K562 (cell line): ENCODE measurements around the gene ADCY9. TPM values are rescaled to one million over a fixed set of nuclear protein-coding genes. Genes with fewer than 3 reads are reported as not detected.

Experiments used
- CHAMP1 ChIP-seq: fragments of 450-650 bp; IDR thresholded peaks from 2 replicates; pipeline ENCODE4 v1.6.1; 2016; ENCODE audit warnings: mild to moderate bottlenecking
- NRF1 ChIP-seq, 2 experiments: fragments of 450-650 bp; IDR thresholded peaks in 1 of 2; conservative IDR thresholded peaks in 1 of 2; 2 replicates each; pipeline ENCODE4 v1.6.1; 2014; ENCODE audit warnings: mild to moderate bottlenecking in 2 of 2
- RBFOX2 ChIP-seq: fragments of 200-400 bp; formaldehyde crosslinking; IDR thresholded peaks from 2 replicates; pipeline ENCODE4 v1.6.1; 2017; ENCODE audit warnings: low read depth, mild to moderate bottlenecking, low read length, moderate library complexity
- polyA plus RNA-seq, 8 experiments: library from polyadenylated mRNA; depleted of rRNA in 4 of 8; stranded (reverse) in 5 of 8; unstranded in 3 of 8; fragments of >200 nt; fragmentation: Nextera tagmentation in 2 of 8; fragmentation: Illumina TruSeq in 1 of 8; extraction: Ambion mirVana in 2 of 8; extraction: Trizol in 1 of 8; gene quantifications; 2 replicates each; pipeline versions ENCODE4 v1.2.1 to v1.2.3, GENCODE V29; 2011 to 2014; ENCODE audit warnings: inconsistent platforms in 1 of 8, missing spikeins in 1 of 8
- total RNA-seq, 7 experiments: library from RNA; depleted of rRNA in 6 of 7; stranded (reverse); fragments of >200 nt in 6 of 7; fragmentation: Illumina TruSeq in 2 of 7; extraction: Trizol in 2 of 7; gene quantifications; 2 replicates each; pipeline versions ENCODE4 v1.2.1 to v1.2.3, GENCODE V29; 2011 to 2021; ENCODE audit warnings: low replicate concordance in 1 of 7
- TF ChIP-seq, protein P1 (sequence below), 3 experiments: fragments of 200-800 bp in 1 of 3; fragments of 250-450 bp in 1 of 3; fragments of 450-650 bp in 1 of 3; sonication (Bioruptor Pico) in 1 of 3; sonication (Bioruptor generic) in 1 of 3; formaldehyde crosslinking in 1 of 3; IDR thresholded peaks; 2 replicates each; pipeline versions ENCODE4 v1.6.1 to v1.8.0; 2016 to 2022; ENCODE audit warnings: mild to moderate bottlenecking in 2 of 3, missing genetic modification characterization in 2 of 3, missing compliant biosample characterization in 1 of 3, moderate library complexity in 1 of 3
- TF ChIP-seq, protein P2 (sequence below): fragments of 450-650 bp; IDR thresholded peaks from 2 replicates; pipeline ENCODE4 v1.6.1; 2017; ENCODE audit warnings: mild to moderate bottlenecking, moderate library complexity

ADCY9 gene
- total and polyA plus RNA-seq, 9 of the 15 experiments (the other 6 are each of a cell fraction or from before 2014, with no cell fraction given): 0.03 to 0.29 (median 0.17) TPM

DNA sequence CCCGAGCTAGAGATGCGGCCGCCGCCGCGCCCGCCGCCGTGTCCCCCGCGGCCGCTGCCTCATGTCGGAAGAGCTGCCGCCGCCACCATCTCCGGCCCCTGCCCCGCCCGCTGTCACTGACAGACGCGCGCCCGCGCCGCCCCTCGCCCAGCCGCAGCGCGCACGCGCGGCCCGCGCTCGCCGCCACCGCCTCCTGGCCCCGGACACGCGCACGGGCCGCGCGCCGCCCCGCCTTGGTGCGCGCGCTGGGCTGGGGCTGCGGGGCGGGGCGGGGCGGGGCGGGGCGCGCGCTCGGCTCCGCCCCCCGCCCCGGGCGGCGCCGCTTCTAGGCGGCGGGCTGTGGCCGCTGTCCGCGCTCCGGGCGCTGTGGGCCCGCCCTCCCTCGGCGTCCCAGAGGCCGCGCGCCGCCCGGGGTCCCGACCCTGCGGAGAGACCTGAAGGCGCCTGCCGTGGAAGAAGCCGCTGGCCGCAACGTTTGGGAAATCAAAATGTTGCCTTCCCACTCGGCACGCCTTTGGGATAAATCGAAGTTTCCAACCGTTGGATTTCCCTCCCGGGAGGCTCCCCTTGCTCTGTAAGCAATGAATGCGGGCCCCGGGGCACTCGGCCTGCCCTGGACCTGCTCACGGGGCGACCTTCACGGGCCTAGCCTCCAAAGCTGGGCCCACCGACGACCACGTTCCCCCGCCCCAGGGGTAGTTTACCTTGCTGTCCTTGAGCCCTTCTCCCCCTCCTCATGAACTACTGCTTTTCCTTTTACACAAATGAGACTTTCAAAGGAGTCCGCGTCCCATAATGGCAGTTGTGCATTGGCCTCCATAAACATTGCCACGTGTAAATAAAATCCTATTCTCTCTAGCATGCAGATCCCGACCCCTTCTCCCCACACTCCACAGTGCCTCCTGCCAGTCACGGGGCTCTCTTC, at the start of gene ADCY9 (continued):
- no peak for TF ChIP-seq CHAMP1
- TF ChIP-seq RBFOX2: peak; percentile 48
- TF ChIP-seq NRF1 (conservative IDR thresholded peaks at IDR 0.05 in 1 of 2, IDR thresholded peaks at IDR 0.05 in 1 of 2): no peak
- TF ChIP-seq, protein P1, sequence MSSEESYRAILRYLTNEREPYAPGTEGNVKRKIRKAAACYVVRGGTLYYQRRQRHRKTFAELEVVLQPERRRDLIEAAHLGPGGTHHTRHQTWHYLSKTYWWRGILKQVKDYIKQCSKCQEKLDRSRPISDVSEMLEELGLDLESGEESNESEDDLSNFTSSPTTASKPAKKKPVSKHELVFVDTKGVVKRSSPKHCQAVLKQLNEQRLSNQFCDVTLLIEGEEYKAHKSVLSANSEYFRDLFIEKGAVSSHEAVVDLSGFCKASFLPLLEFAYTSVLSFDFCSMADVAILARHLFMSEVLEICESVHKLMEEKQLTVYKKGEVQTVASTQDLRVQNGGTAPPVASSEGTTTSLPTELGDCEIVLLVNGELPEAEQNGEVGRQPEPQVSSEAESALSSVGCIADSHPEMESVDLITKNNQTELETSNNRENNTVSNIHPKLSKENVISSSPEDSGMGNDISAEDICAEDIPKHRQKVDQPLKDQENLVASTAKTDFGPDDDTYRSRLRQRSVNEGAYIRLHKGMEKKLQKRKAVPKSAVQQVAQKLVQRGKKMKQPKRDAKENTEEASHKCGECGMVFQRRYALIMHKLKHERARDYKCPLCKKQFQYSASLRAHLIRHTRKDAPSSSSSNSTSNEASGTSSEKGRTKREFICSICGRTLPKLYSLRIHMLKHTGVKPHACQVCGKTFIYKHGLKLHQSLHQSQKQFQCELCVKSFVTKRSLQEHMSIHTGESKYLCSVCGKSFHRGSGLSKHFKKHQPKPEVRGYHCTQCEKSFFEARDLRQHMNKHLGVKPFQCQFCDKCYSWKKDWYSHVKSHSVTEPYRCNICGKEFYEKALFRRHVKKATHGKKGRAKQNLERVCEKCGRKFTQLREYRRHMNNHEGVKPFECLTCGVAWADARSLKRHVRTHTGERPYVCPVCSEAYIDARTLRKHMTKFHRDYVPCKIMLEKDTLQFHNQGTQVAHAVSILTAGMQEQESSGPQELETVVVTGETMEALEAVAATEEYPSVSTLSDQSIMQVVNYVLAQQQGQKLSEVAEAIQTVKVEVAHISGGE (CRISPR knock-in tag; IDR thresholded peaks at IDR 0.05): peak in 1 of 3 experiments; percentile 54; a peak in 1 of 6 replicates
- TF ChIP-seq, protein P2, sequence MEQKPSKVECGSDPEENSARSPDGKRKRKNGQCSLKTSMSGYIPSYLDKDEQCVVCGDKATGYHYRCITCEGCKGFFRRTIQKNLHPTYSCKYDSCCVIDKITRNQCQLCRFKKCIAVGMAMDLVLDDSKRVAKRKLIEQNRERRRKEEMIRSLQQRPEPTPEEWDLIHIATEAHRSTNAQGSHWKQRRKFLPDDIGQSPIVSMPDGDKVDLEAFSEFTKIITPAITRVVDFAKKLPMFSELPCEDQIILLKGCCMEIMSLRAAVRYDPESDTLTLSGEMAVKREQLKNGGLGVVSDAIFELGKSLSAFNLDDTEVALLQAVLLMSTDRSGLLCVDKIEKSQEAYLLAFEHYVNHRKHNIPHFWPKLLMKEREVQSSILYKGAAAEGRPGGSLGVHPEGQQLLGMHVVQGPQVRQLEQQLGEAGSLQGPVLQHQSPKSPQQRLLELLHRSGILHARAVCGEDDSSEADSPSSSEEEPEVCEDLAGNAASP: no peak
